H1 (cell line): ENCODE results near the gene CYTIP. TPM values are rescaled to one million over a fixed set of nuclear protein-coding genes. Genes with fewer than 3 reads are reported as not detected.

ENCODE experiments used
- CTCF ChIA-PET: fragments of 300-600 bp; sonication (Branson Sonifier 250); formaldehyde crosslinking; loops from one replicate; lab custom pipeline; 2021; ENCODE audit not compliant: partially characterized antibody; lab: Charles Lee
- POLR2A ChIA-PET: fragments of 300-600 bp; sonication (Branson Sonifier 250); formaldehyde crosslinking; loops from one replicate; lab custom pipeline; 2021; ENCODE audit warnings: inconsistent platforms; ENCODE audit not compliant: partially characterized antibody; lab: Charles Lee
- DNase-seq, 2 experiments: peaks; one replicate each; pipeline versions ENCODE4 v3.0.0 to v3.0.0-alpha.2; 2010 to 2022; ENCODE audit warnings: low spot score in 2 of 2, low read depth in 1 of 2, mixed read lengths in 1 of 2
- FAIRE-seq: peaks from 2 replicates; lab custom pipeline; 2011; peaks lifted over from hg19 to GRCh38; lab: Jason Lieb, UNC
- H2AFZ ChIP-seq: 2 replicates; pipeline ENCODE4 v1.8.1; 2012; ENCODE audit warnings: low read length, inconsistent platforms
- H2AK5ac ChIP-seq: 2 replicates; pipeline ENCODE4 v1.6.1; 2013; ENCODE audit warnings: low read depth, low read length
- H2BK120ac ChIP-seq: replicated peaks from 2 replicates; pipeline ENCODE3; 2013; ENCODE audit warnings: low read depth, low read length, inconsistent platforms
- H2BK12ac ChIP-seq: 2 replicates; pipeline ENCODE4 v1.6.1; 2013; ENCODE audit warnings: low read depth, low read length
- H2BK15ac ChIP-seq: 2 replicates; pipeline ENCODE4 v1.6.1; 2013; ENCODE audit warnings: low read length
- H2BK20ac ChIP-seq: 2 replicates; pipeline ENCODE4 v1.6.1; 2013; ENCODE audit warnings: low read length
- H2BK5ac ChIP-seq: 2 replicates; pipeline ENCODE4 v1.6.1; 2013; ENCODE audit warnings: low read depth, low read length
- H3K14ac ChIP-seq: 2 replicates; pipeline ENCODE4 v1.6.1; 2013; ENCODE audit warnings: inconsistent platforms; ENCODE audit not compliant: insufficient read length
- H3K18ac ChIP-seq: 2 replicates; pipeline ENCODE4 v1.6.1; 2013; ENCODE audit warnings: low read length; ENCODE audit errors: extremely low read depth
- H3K23ac ChIP-seq: 2 replicates; pipeline ENCODE4 v1.6.1; 2013; ENCODE audit warnings: inconsistent platforms; ENCODE audit not compliant: insufficient read length
- H3K23me2 ChIP-seq: 2 replicates; pipeline ENCODE4 v1.6.1; 2013; ENCODE audit warnings: low read depth, low read length
- H3K27ac ChIP-seq: 2 replicates; pipeline ENCODE4 v1.6.1; 2011; ENCODE audit warnings: low read depth, low read length, inconsistent platforms
- H3K27me3 ChIP-seq, 4 experiments: replicated peaks in 1 of 4; 1 replicate in 1 of 4; 2 replicates in 3 of 4; pipeline versions ENCODE4 v1.6.1 to v1.8.1; 2011 to 2013; ENCODE audit warnings: low read length in 3 of 4, mild to moderate bottlenecking in 3 of 4, inconsistent platforms in 2 of 4, mixed read lengths in 2 of 4, moderate library complexity in 1 of 4; ENCODE audit not compliant: control insufficient read depth in 3 of 4, insufficient read depth in 3 of 4; ENCODE audit errors: extremely low read depth in 1 of 4
- H3K36me3 ChIP-seq, 4 experiments: 2 replicates each; pipeline versions ENCODE4 v1.6.1 to v1.8.1; 2011 to 2013; ENCODE audit warnings: mild to moderate bottlenecking in 4 of 4, low read length in 3 of 4, moderate library complexity in 2 of 4, control low read depth in 1 of 4, inconsistent platforms in 1 of 4; ENCODE audit not compliant: insufficient read depth in 4 of 4, control insufficient read depth in 2 of 4
- H3K4ac ChIP-seq: replicated peaks from 2 replicates; pipeline ENCODE3; 2013; ENCODE audit warnings: low read length, low read depth, mixed read lengths, inconsistent platforms; ENCODE audit not compliant: insufficient read length
- H3K4me1 ChIP-seq, 4 experiments: replicated peaks in 1 of 4; 1 replicate in 1 of 4; 2 replicates in 3 of 4; pipeline versions ENCODE4 v1.6.1 to v1.8.1; 2011 to 2013; ENCODE audit warnings: low read length in 3 of 4, inconsistent platforms in 2 of 4, mixed read lengths in 1 of 4; ENCODE audit not compliant: insufficient read depth in 4 of 4, control insufficient read depth in 3 of 4
- H3K4me2 ChIP-seq, 2 experiments: 2 replicates each; pipeline versions ENCODE4 v1.6.1 to v1.8.1; 2011 to 2013; ENCODE audit warnings: low read depth in 2 of 2, low read length in 2 of 2, control low read depth in 1 of 2, inconsistent platforms in 1 of 2, mild to moderate bottlenecking in 1 of 2; ENCODE audit not compliant: insufficient read depth in 1 of 2
- H3K4me3 ChIP-seq, 4 experiments: fragments of 200-600, 300-600 bp in 1 of 4; sonication (generic), shearing (Covaris generic), sonication (Bioruptor Twin) in 1 of 4; 2 replicates each; pipeline versions ENCODE4 v1.5.1 to v1.8.1; 2011 to 2016; ENCODE audit warnings: low read length in 4 of 4, low read depth in 3 of 4, control low read depth in 2 of 4, inconsistent platforms in 2 of 4, mild to moderate bottlenecking in 2 of 4, mixed read lengths in 1 of 4, moderate library complexity in 1 of 4; ENCODE audit not compliant: insufficient read depth in 2 of 4; ENCODE audit errors: extremely low read depth in 1 of 4
- H3K56ac ChIP-seq: replicated peaks from 2 replicates; pipeline ENCODE3; 2013; ENCODE audit warnings: low read depth, mild to moderate bottlenecking, mixed read lengths, low read length, inconsistent platforms; ENCODE audit not compliant: insufficient read length
- H3K79me1 ChIP-seq: 2 replicates; pipeline ENCODE4 v1.6.1; 2013; ENCODE audit warnings: low read depth, low read length, control low read depth
- H3K79me2 ChIP-seq, 2 experiments: 2 replicates each; pipeline versions ENCODE4 v1.6.1 to v1.8.1; 2012 to 2013; ENCODE audit warnings: low read length in 2 of 2, mild to moderate bottlenecking in 2 of 2, inconsistent platforms in 1 of 2; ENCODE audit not compliant: insufficient read depth in 2 of 2, control insufficient read depth in 1 of 2
- H3K9ac ChIP-seq, 4 experiments: replicated peaks in 1 of 4; 1 replicate in 1 of 4; 2 replicates in 3 of 4; pipeline versions ENCODE4 v1.6.1 to v1.8.1; 2011 to 2013; ENCODE audit warnings: low read depth in 3 of 4, low read length in 3 of 4, control low read depth in 2 of 4, mild to moderate bottlenecking in 2 of 4, moderate library complexity in 2 of 4, inconsistent platforms in 1 of 4; ENCODE audit errors: extremely low read depth in 1 of 4
- H3K9me3 ChIP-seq, 2 experiments: 2 replicates each; pipeline versions ENCODE4 v1.6.1 to v1.8.1; 2012 to 2013; ENCODE audit warnings: mild to moderate bottlenecking in 2 of 2, moderate library complexity in 2 of 2, control low read depth in 1 of 2, inconsistent platforms in 1 of 2, low read depth in 1 of 2, low read length in 1 of 2, mixed read lengths in 1 of 2; ENCODE audit not compliant: insufficient read depth in 2 of 2
- H4K20me1 ChIP-seq, 2 experiments: replicated peaks in 1 of 2; 2 replicates each; pipeline versions ENCODE3 to v1.8.1; 2011 to 2013; ENCODE audit warnings: inconsistent platforms in 2 of 2, low read length in 2 of 2, mild to moderate bottlenecking in 1 of 2; ENCODE audit not compliant: insufficient read depth in 2 of 2, control insufficient read depth in 1 of 2
- H4K5ac ChIP-seq: 2 replicates; pipeline ENCODE4 v1.6.1; 2013; ENCODE audit warnings: low read length, low read depth, mixed read lengths, inconsistent platforms; ENCODE audit not compliant: insufficient read length
- H4K8ac ChIP-seq: 2 replicates; pipeline ENCODE4 v1.8.0; 2013; ENCODE audit warnings: mild to moderate bottlenecking, moderate library complexity, low read length, inconsistent platforms; ENCODE audit not compliant: insufficient read depth; ENCODE audit errors: extremely low read depth
- H4K91ac ChIP-seq: replicated peaks from 2 replicates; pipeline ENCODE3; 2013; ENCODE audit warnings: low read length, mixed read lengths, inconsistent platforms; ENCODE audit not compliant: insufficient read length
- ASH2L ChIP-seq: fragments of 200-600, 300-600 bp; sonication (generic); IDR thresholded peaks from one replicate; pipeline ENCODE4 v1.7.1; 2017; ENCODE audit warnings: low read length
- CBX8 ChIP-seq: fragments of 300-800, 300-1000 bp; sonication (generic); IDR thresholded peaks from 2 replicates; pipeline ENCODE4 v1.7.1; 2016; ENCODE audit warnings: low read depth, low read length, borderline replicate concordance
- CHD2 ChIP-seq: IDR thresholded peaks from 2 replicates; pipeline ENCODE4 v1.6.1; 2012; ENCODE audit warnings: low read length, improper control_type of control experiment
- GABPA ChIP-seq: IDR thresholded peaks from 2 replicates; pipeline ENCODE4 v1.6.1; 2011; ENCODE audit warnings: mild to moderate bottlenecking, low read length, moderate library complexity, borderline replicate concordance; ENCODE audit not compliant: insufficient read depth
- KDM1A ChIP-seq: fragments of 200-600, 300-600 bp; sonication (generic); IDR thresholded peaks from 2 replicates; pipeline ENCODE4 v1.7.1; 2016; ENCODE audit warnings: mild to moderate bottlenecking, low read length, borderline replicate concordance
- RFX5 ChIP-seq: IDR thresholded peaks from 2 replicates; pipeline ENCODE4 v1.6.1; 2011; ENCODE audit warnings: low read depth, low read length, improper control_type of control experiment, borderline replicate concordance
- RNF2 ChIP-seq: fragments of 200-900, 300-1000 bp; sonication (generic); IDR thresholded peaks from 2 replicates; pipeline ENCODE4 v1.7.1; 2016; ENCODE audit warnings: borderline replicate concordance, low read depth, mild to moderate bottlenecking, antibody characterized with exemption, low read length; ENCODE audit not compliant: poor library complexity, severe bottlenecking; ENCODE audit errors: missing control alignments
- SIN3A ChIP-seq, 2 experiments: IDR thresholded peaks in 1 of 2; conservative IDR thresholded peaks in 1 of 2; 2 replicates each; pipeline ENCODE4 v1.6.1; 2011 to 2012; ENCODE audit warnings: low read length in 2 of 2, improper control_type of control experiment in 1 of 2, low read depth in 1 of 2, mild to moderate bottlenecking in 1 of 2
- SIX5 ChIP-seq: IDR thresholded peaks from 2 replicates; pipeline ENCODE4 v1.6.1; 2011; ENCODE audit warnings: mild to moderate bottlenecking, low read depth, low read length
- SRF ChIP-seq: IDR thresholded peaks from 2 replicates; pipeline ENCODE4 v1.6.1; 2011; ENCODE audit warnings: mild to moderate bottlenecking, low read depth, low read length, moderate library complexity
- SUZ12 ChIP-seq: fragments of 200-600 bp; sonication (generic); IDR thresholded peaks from 2 replicates; pipeline ENCODE4 v1.6.1; 2012; ENCODE audit warnings: mild to moderate bottlenecking, inconsistent platforms, low read length, moderate library complexity, mixed read lengths
- TAF1 ChIP-seq: IDR thresholded peaks from 2 replicates; pipeline ENCODE4 v1.6.1; 2011; ENCODE audit warnings: mild to moderate bottlenecking, low read depth, low read length
- TEAD4 ChIP-seq: IDR thresholded peaks from 2 replicates; pipeline ENCODE4 v1.6.1; 2012; ENCODE audit warnings: low read depth, low read length, inconsistent platforms, mixed read lengths
- WGBS, 2 experiments: shearing (Covaris generic) in 1 of 2; methylation state at CpG; one replicate each; pipeline versions ENCODE4 v1.1.6 to v1.1.7; 2013 to 2015; ENCODE audit warnings: low lambda C conversion rate in 2 of 2, mixed read lengths in 2 of 2, inconsistent platforms in 1 of 2, low coverage in 1 of 2, missing lambda C conversion rate in 1 of 2; ENCODE audit not compliant: insufficient replicate concordance in 2 of 2, insufficient coverage in 1 of 2, insufficient read length in 1 of 2; ENCODE audit errors: extremely low coverage in 1 of 2, missing lambda C conversion rate in 1 of 2; 5-methylcytosine and 5-hydroxymethylcytosine counted together
- polyA plus RNA-seq, 7 experiments: library from polyadenylated mRNA; depleted of rRNA in 3 of 7; stranded (reverse) in 5 of 7; unstranded in 2 of 7; fragments of >200 nt in 5 of 7; fragments of 200-250 nt in 2 of 7; gene quantifications; 1 replicate in 5 of 7; 2 replicates in 1 of 7; 4 replicates in 1 of 7; pipeline versions ENCODE4 v1.2.1 to v1.2.3, GENCODE V29; 2011 to 2013; ENCODE audit warnings: missing spikeins in 2 of 7, mixed read lengths in 2 of 7
- total RNA-seq: library from RNA; stranded (reverse); fragmentation: NEBNext Ultra II Directional; extraction: Animal tissue kit (Norgen Biotek cat#: 25700); gene quantifications from 2 replicates; pipeline ENCODE4 v1.2.1, GENCODE V29; 2021
- TF ChIP-seq, protein P1 (sequence below): IDR thresholded peaks from 2 replicates; pipeline ENCODE4 v1.6.1; 2012; ENCODE audit warnings: inconsistent platforms

CYTIP gene
- total and polyA plus RNA-seq, 2 of the 8 experiments (the other 6 are each of a cell fraction or from before 2014, with no cell fraction given), result 0.12 TPM; not detected in 1

DNA sequence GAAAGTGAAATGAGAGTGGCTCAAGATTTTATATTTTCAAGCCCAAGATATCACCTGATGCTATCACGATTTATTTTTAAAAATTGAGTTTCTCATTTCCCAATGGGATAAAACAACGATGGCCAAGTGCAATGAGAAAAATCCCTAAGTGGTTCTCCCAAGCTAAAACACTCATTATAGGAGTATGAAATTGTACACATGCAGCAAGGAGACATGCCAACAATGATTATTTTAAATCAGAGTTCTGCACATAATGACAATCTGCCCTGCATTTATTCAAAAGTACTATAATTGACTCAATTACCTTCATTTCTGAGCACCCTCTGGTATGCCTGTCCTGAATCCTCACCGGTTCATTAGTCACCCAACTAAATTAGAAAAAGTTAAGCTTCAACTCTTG lies 12.7 kb downstream of the CYTIP start:
- no peak overlapping the region for H3K14ac ChIP-seq
- H3K79me2 ChIP-seq, result no peaks in the 10 kb centered on the region
- no peak overlapping the region for H2BK5ac ChIP-seq
- H3K4ac ChIP-seq, result no peak overlapping the region
- H2BK120ac ChIP-seq, result no peak overlapping the region
- ChIA-PET POLR2A (no interaction called here), CTCF (interaction anchor here (0.6 to 1.3 kb wide), 3 partner anchors 59 to 200 kb away, joined by 3 read pairs; no protein-coding TSS in a partner anchor)
- WGBS, 2 experiments, result 93% methylated on average over 3 of the region's 3 CpGs; no CpG with 5 or more reads in 1 of the 2 experiments
- H3K23me2 ChIP-seq, result no peaks in the 10 kb centered on the region; the same call in 1 of the 2 replicates
- H3K27ac ChIP-seq, result no peak overlapping the region
- no peaks in the 10 kb centered on the region for H3K79me1 ChIP-seq
- no peak overlapping the region for H3K23ac ChIP-seq
- FAIRE-seq (no peak), DNase-seq (no peak)
- no peak overlapping the region for H3K18ac ChIP-seq
- H3K9ac ChIP-seq, result no peak overlapping the region
- H3K4me1 ChIP-seq, result no peaks in the 10 kb centered on the region
- no peaks in the 10 kb centered on the region for H4K20me1 ChIP-seq
- H2AFZ ChIP-seq, result no peak overlapping the region
- H3K4me3 ChIP-seq, result no peak overlapping the region
- H3K4me2 ChIP-seq, result no peak overlapping the region
- H3K36me3 ChIP-seq, result no peaks in the 10 kb centered on the region
- H3K27me3 ChIP-seq, result no peaks in the 10 kb centered on the region
- no peak overlapping the region for H2BK15ac ChIP-seq
- H4K5ac ChIP-seq, result no peak overlapping the region
- H4K91ac ChIP-seq, result no peak overlapping the region
- no peak overlapping the region for H2BK20ac ChIP-seq
- H4K8ac ChIP-seq, result no peak overlapping the region
- no peak overlapping the region for H2AK5ac ChIP-seq
- H2BK12ac ChIP-seq, result no peak overlapping the region
- H3K56ac ChIP-seq, result no peak overlapping the region
- no peaks in the 10 kb centered on the region for H3K9me3 ChIP-seq
- no peak for TF ChIP-seq GABPA
- TF ChIP-seq RNF2, result no peak
- TF ChIP-seq SRF, result no peak
- no peak for TF ChIP-seq TAF1
- no peak for TF ChIP-seq SUZ12
- no peak for TF ChIP-seq CBX8
- no peak for TF ChIP-seq TEAD4
- TF ChIP-seq KDM1A, result no peak
- no peak for TF ChIP-seq SIN3A (conservative IDR thresholded peaks at IDR 0.05 in 1 of 2, IDR thresholded peaks at IDR 0.05 in 1 of 2; ENCODE audit: low read depth in 1 of 2, low read length in 2 of 2)
- TF ChIP-seq RFX5, result no peak
- TF ChIP-seq CHD2, result no peak
- TF ChIP-seq, protein P1, sequence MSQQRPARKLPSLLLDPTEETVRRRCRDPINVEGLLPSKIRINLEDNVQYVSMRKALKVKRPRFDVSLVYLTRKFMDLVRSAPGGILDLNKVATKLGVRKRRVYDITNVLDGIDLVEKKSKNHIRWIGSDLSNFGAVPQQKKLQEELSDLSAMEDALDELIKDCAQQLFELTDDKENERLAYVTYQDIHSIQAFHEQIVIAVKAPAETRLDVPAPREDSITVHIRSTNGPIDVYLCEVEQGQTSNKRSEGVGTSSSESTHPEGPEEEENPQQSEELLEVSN, result no peak
- no peak for TF ChIP-seq SIX5
- TF ChIP-seq ASH2L, result no peak
